H1 (cell line): ENCODE data around the gene CUL4A. TPM values are rescaled to one million over a fixed set of nuclear protein-coding genes. Genes with fewer than 3 reads are reported as not detected.

Experiments
- CTCF ChIA-PET: fragments of 300-600 bp; sonication (Branson Sonifier 250); formaldehyde crosslinking; loops from one replicate; lab custom pipeline; 2021; ENCODE audit not compliant: partially characterized antibody; lab: Charles Lee
- POLR2A ChIA-PET: fragments of 300-600 bp; sonication (Branson Sonifier 250); formaldehyde crosslinking; loops from one replicate; lab custom pipeline; 2021; ENCODE audit warnings: inconsistent platforms; ENCODE audit not compliant: partially characterized antibody; lab: Charles Lee
- DNase-seq, 2 experiments: peaks; one replicate each; pipeline versions ENCODE4 v3.0.0 to v3.0.0-alpha.2; 2010 to 2022; ENCODE audit warnings: low spot score in 2 of 2, low read depth in 1 of 2, mixed read lengths in 1 of 2
- FAIRE-seq: peaks from 2 replicates; lab custom pipeline; 2011; peaks lifted over from hg19 to GRCh38; lab: Jason Lieb, UNC
- H2AFZ ChIP-seq: 2 replicates; pipeline ENCODE4 v1.8.1; 2012; ENCODE audit warnings: low read length, inconsistent platforms
- H2AK5ac ChIP-seq: 2 replicates; pipeline ENCODE4 v1.6.1; 2013; ENCODE audit warnings: low read depth, low read length
- H2BK120ac ChIP-seq: replicated peaks from 2 replicates; pipeline ENCODE3; 2013; ENCODE audit warnings: low read depth, low read length, inconsistent platforms
- H2BK12ac ChIP-seq: 2 replicates; pipeline ENCODE4 v1.6.1; 2013; ENCODE audit warnings: low read depth, low read length
- H2BK15ac ChIP-seq: 2 replicates; pipeline ENCODE4 v1.6.1; 2013; ENCODE audit warnings: low read length
- H2BK20ac ChIP-seq: 2 replicates; pipeline ENCODE4 v1.6.1; 2013; ENCODE audit warnings: low read length
- H2BK5ac ChIP-seq: 2 replicates; pipeline ENCODE4 v1.6.1; 2013; ENCODE audit warnings: low read depth, low read length
- H3K14ac ChIP-seq: 2 replicates; pipeline ENCODE4 v1.6.1; 2013; ENCODE audit warnings: inconsistent platforms; ENCODE audit not compliant: insufficient read length
- H3K18ac ChIP-seq: 2 replicates; pipeline ENCODE4 v1.6.1; 2013; ENCODE audit warnings: low read length; ENCODE audit errors: extremely low read depth
- H3K23ac ChIP-seq: 2 replicates; pipeline ENCODE4 v1.6.1; 2013; ENCODE audit warnings: inconsistent platforms; ENCODE audit not compliant: insufficient read length
- H3K23me2 ChIP-seq: 2 replicates; pipeline ENCODE4 v1.6.1; 2013; ENCODE audit warnings: low read depth, low read length
- H3K27ac ChIP-seq: 2 replicates; pipeline ENCODE4 v1.6.1; 2011; ENCODE audit warnings: low read depth, low read length, inconsistent platforms
- H3K27me3 ChIP-seq, 4 experiments: replicated peaks in 1 of 4; 1 replicate in 1 of 4; 2 replicates in 3 of 4; pipeline versions ENCODE4 v1.6.1 to v1.8.1; 2011 to 2013; ENCODE audit warnings: low read length in 3 of 4, mild to moderate bottlenecking in 3 of 4, inconsistent platforms in 2 of 4, mixed read lengths in 2 of 4, moderate library complexity in 1 of 4; ENCODE audit not compliant: control insufficient read depth in 3 of 4, insufficient read depth in 3 of 4; ENCODE audit errors: extremely low read depth in 1 of 4
- H3K36me3 ChIP-seq, 4 experiments: 2 replicates each; pipeline versions ENCODE4 v1.6.1 to v1.8.1; 2011 to 2013; ENCODE audit warnings: mild to moderate bottlenecking in 4 of 4, low read length in 3 of 4, moderate library complexity in 2 of 4, control low read depth in 1 of 4, inconsistent platforms in 1 of 4; ENCODE audit not compliant: insufficient read depth in 4 of 4, control insufficient read depth in 2 of 4
- H3K4ac ChIP-seq: replicated peaks from 2 replicates; pipeline ENCODE3; 2013; ENCODE audit warnings: low read length, low read depth, mixed read lengths, inconsistent platforms; ENCODE audit not compliant: insufficient read length
- H3K4me1 ChIP-seq, 4 experiments: replicated peaks in 1 of 4; 1 replicate in 1 of 4; 2 replicates in 3 of 4; pipeline versions ENCODE4 v1.6.1 to v1.8.1; 2011 to 2013; ENCODE audit warnings: low read length in 3 of 4, inconsistent platforms in 2 of 4, mixed read lengths in 1 of 4; ENCODE audit not compliant: insufficient read depth in 4 of 4, control insufficient read depth in 3 of 4
- H3K4me2 ChIP-seq, 2 experiments: 2 replicates each; pipeline versions ENCODE4 v1.6.1 to v1.8.1; 2011 to 2013; ENCODE audit warnings: low read depth in 2 of 2, low read length in 2 of 2, control low read depth in 1 of 2, inconsistent platforms in 1 of 2, mild to moderate bottlenecking in 1 of 2; ENCODE audit not compliant: insufficient read depth in 1 of 2
- H3K4me3 ChIP-seq, 4 experiments: fragments of 200-600, 300-600 bp in 1 of 4; sonication (generic), shearing (Covaris generic), sonication (Bioruptor Twin) in 1 of 4; 2 replicates each; pipeline versions ENCODE4 v1.5.1 to v1.8.1; 2011 to 2016; ENCODE audit warnings: low read length in 4 of 4, low read depth in 3 of 4, control low read depth in 2 of 4, inconsistent platforms in 2 of 4, mild to moderate bottlenecking in 2 of 4, mixed read lengths in 1 of 4, moderate library complexity in 1 of 4; ENCODE audit not compliant: insufficient read depth in 2 of 4; ENCODE audit errors: extremely low read depth in 1 of 4
- H3K56ac ChIP-seq: replicated peaks from 2 replicates; pipeline ENCODE3; 2013; ENCODE audit warnings: low read depth, mild to moderate bottlenecking, mixed read lengths, low read length, inconsistent platforms; ENCODE audit not compliant: insufficient read length
- H3K79me1 ChIP-seq: 2 replicates; pipeline ENCODE4 v1.6.1; 2013; ENCODE audit warnings: low read depth, low read length, control low read depth
- H3K79me2 ChIP-seq, 2 experiments: 2 replicates each; pipeline versions ENCODE4 v1.6.1 to v1.8.1; 2012 to 2013; ENCODE audit warnings: low read length in 2 of 2, mild to moderate bottlenecking in 2 of 2, inconsistent platforms in 1 of 2; ENCODE audit not compliant: insufficient read depth in 2 of 2, control insufficient read depth in 1 of 2
- H3K9ac ChIP-seq, 4 experiments: replicated peaks in 1 of 4; 1 replicate in 1 of 4; 2 replicates in 3 of 4; pipeline versions ENCODE4 v1.6.1 to v1.8.1; 2011 to 2013; ENCODE audit warnings: low read depth in 3 of 4, low read length in 3 of 4, control low read depth in 2 of 4, mild to moderate bottlenecking in 2 of 4, moderate library complexity in 2 of 4, inconsistent platforms in 1 of 4; ENCODE audit errors: extremely low read depth in 1 of 4
- H3K9me3 ChIP-seq, 2 experiments: 2 replicates each; pipeline versions ENCODE4 v1.6.1 to v1.8.1; 2012 to 2013; ENCODE audit warnings: mild to moderate bottlenecking in 2 of 2, moderate library complexity in 2 of 2, control low read depth in 1 of 2, inconsistent platforms in 1 of 2, low read depth in 1 of 2, low read length in 1 of 2, mixed read lengths in 1 of 2; ENCODE audit not compliant: insufficient read depth in 2 of 2
- H4K20me1 ChIP-seq, 2 experiments: replicated peaks in 1 of 2; 2 replicates each; pipeline versions ENCODE3 to v1.8.1; 2011 to 2013; ENCODE audit warnings: inconsistent platforms in 2 of 2, low read length in 2 of 2, mild to moderate bottlenecking in 1 of 2; ENCODE audit not compliant: insufficient read depth in 2 of 2, control insufficient read depth in 1 of 2
- H4K5ac ChIP-seq: 2 replicates; pipeline ENCODE4 v1.6.1; 2013; ENCODE audit warnings: low read length, low read depth, mixed read lengths, inconsistent platforms; ENCODE audit not compliant: insufficient read length
- H4K8ac ChIP-seq: 2 replicates; pipeline ENCODE4 v1.8.0; 2013; ENCODE audit warnings: mild to moderate bottlenecking, moderate library complexity, low read length, inconsistent platforms; ENCODE audit not compliant: insufficient read depth; ENCODE audit errors: extremely low read depth
- H4K91ac ChIP-seq: replicated peaks from 2 replicates; pipeline ENCODE3; 2013; ENCODE audit warnings: low read length, mixed read lengths, inconsistent platforms; ENCODE audit not compliant: insufficient read length
- BACH1 ChIP-seq: IDR thresholded peaks from 2 replicates; pipeline ENCODE4 v1.6.1; 2012; ENCODE audit warnings: low read length, improper control_type of control experiment
- CBX5 ChIP-seq: fragments of 300-800, 300-1000 bp; sonication (generic); IDR thresholded peaks from 2 replicates; pipeline ENCODE4 v1.7.1; 2016; ENCODE audit warnings: antibody characterized with exemption, low read length, low read depth
- CHD2 ChIP-seq: IDR thresholded peaks from 2 replicates; pipeline ENCODE4 v1.6.1; 2012; ENCODE audit warnings: low read length, improper control_type of control experiment
- CTBP2 ChIP-seq: IDR thresholded peaks from 2 replicates; pipeline ENCODE4 v1.7.0; 2011; ENCODE audit warnings: borderline replicate concordance, mild to moderate bottlenecking, moderate library complexity, mixed read lengths, low read length; ENCODE audit not compliant: insufficient read depth, insufficient read length
- EP300 ChIP-seq, 2 experiments: IDR thresholded peaks; 1 replicate in 1 of 2; 2 replicates in 1 of 2; pipeline ENCODE4 v1.6.1; 2011 to 2012; ENCODE audit warnings: low read depth in 2 of 2, low read length in 2 of 2, mild to moderate bottlenecking in 2 of 2, borderline replicate concordance in 1 of 2, inconsistent platforms in 1 of 2, moderate library complexity in 1 of 2
- JUN ChIP-seq: IDR thresholded peaks from 2 replicates; pipeline ENCODE4 v1.6.1; 2011; ENCODE audit warnings: low read depth, mild to moderate bottlenecking, improper control_type of control experiment, low read length
- PHF8 ChIP-seq: fragments of 200-600 bp; sonication (generic); conservative IDR thresholded peaks from 2 replicates; pipeline ENCODE4 v1.7.1; 2012; ENCODE audit warnings: low read depth, mild to moderate bottlenecking, inconsistent platforms, low read length, moderate library complexity
- RXRA ChIP-seq: IDR thresholded peaks from 2 replicates; pipeline ENCODE4 v1.6.1; 2011; ENCODE audit warnings: low read depth, mild to moderate bottlenecking, low read length, moderate library complexity; ENCODE audit not compliant: insufficient read depth
- TAF1 ChIP-seq: IDR thresholded peaks from 2 replicates; pipeline ENCODE4 v1.6.1; 2011; ENCODE audit warnings: mild to moderate bottlenecking, low read depth, low read length
- TBP ChIP-seq: IDR thresholded peaks from 2 replicates; pipeline ENCODE4 v1.6.1; 2011; ENCODE audit warnings: low read depth, low read length, improper control_type of control experiment
- YY1 ChIP-seq: IDR thresholded peaks from 2 replicates; pipeline ENCODE4 v1.6.1; 2011; ENCODE audit warnings: low read depth, mild to moderate bottlenecking, low read length
- WGBS, 2 experiments: shearing (Covaris generic) in 1 of 2; methylation state at CpG; one replicate each; pipeline versions ENCODE4 v1.1.6 to v1.1.7; 2013 to 2015; ENCODE audit warnings: low lambda C conversion rate in 2 of 2, mixed read lengths in 2 of 2, inconsistent platforms in 1 of 2, low coverage in 1 of 2, missing lambda C conversion rate in 1 of 2; ENCODE audit not compliant: insufficient replicate concordance in 2 of 2, insufficient coverage in 1 of 2, insufficient read length in 1 of 2; ENCODE audit errors: extremely low coverage in 1 of 2, missing lambda C conversion rate in 1 of 2; 5-methylcytosine and 5-hydroxymethylcytosine counted together
- polyA plus RNA-seq, 7 experiments: library from polyadenylated mRNA; depleted of rRNA in 3 of 7; stranded (reverse) in 5 of 7; unstranded in 2 of 7; fragments of >200 nt in 5 of 7; fragments of 200-250 nt in 2 of 7; gene quantifications; 1 replicate in 5 of 7; 2 replicates in 1 of 7; 4 replicates in 1 of 7; pipeline versions ENCODE4 v1.2.1 to v1.2.3, GENCODE V29; 2011 to 2013; ENCODE audit warnings: missing spikeins in 2 of 7, mixed read lengths in 2 of 7
- total RNA-seq: library from RNA; stranded (reverse); fragmentation: NEBNext Ultra II Directional; extraction: Animal tissue kit (Norgen Biotek cat#: 25700); gene quantifications from 2 replicates; pipeline ENCODE4 v1.2.1, GENCODE V29; 2021

Gene CUL4A
- total and polyA plus RNA-seq, 2 of the 8 experiments (the other 6 are each of a cell fraction or from before 2014, with no cell fraction given), result 54.7 to 101 TPM

DNA sequence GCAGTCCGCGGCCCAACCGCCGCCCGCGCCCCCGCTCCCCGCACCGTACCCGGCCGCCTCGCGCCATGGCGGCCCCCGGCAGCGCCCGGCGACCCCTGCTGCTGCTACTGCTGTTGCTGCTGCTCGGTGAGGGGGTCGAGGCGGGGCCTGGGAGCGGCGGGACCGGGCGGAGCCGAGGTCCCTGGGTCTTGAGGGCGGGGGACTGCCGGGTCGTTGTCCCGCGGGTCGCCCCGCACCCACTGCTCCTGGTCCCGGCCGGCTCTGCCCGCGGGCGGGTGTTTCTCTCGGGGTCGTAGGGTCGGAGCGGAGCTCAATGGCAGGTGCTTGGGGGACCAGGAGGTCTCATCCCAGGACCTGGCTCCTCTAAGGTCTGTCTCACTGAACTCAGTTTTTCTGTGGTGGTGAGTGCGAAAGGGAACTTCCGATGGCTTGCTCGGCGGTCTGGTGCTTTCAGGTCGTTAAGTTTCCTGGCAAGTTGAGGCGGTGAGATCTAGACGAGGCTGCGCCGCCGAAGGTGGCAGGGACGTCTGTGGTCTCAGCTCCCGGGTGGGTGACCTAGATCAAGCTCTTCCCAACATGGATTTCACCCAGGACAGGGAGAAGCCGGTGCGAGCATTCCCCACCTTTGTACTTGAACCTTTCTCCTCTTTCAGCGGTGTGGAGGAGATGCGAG lies 88.1 kb downstream of the CUL4A start:
- no peak overlapping the region for H2BK12ac ChIP-seq
- no peak overlapping the region for H2BK120ac ChIP-seq
- DNase-seq, result no peak
- peaks cover 8% of the 10 kb centered on the region for H3K23me2 ChIP-seq
- no peaks in the 10 kb centered on the region; a peak in 1 of 8 replicates for H3K36me3 ChIP-seq
- no peak overlapping the region for H2BK20ac ChIP-seq
- peaks cover 13 to 48% of the 10 kb centered on the region in 2 experiments for H3K79me2 ChIP-seq
- no peaks in the 10 kb centered on the region for H3K9me3 ChIP-seq
- H3K56ac ChIP-seq, result peak overlapping the region; percentile 1
- H3K4me1 ChIP-seq, result peaks cover 0 to 1% (median 0%) of the 10 kb centered on the region in 4 experiments; a peak in 4 of 7 replicates
- ChIA-PET POLR2A (interaction anchor here (0.7 to 3.0 kb wide), 16 partner anchors 8 to 403 kb away, joined by 3 to 11 read pairs (median 4); partner anchors contain the start of genes CUL4A and PCID2), CTCF (interaction anchor here (0.9 to 3.0 kb wide), 8 partner anchors 20 to 154 kb away, joined by 3 to 8 read pairs (median 4); no protein-coding TSS in a partner anchor)
- peaks cover 2 to 4% of the 10 kb centered on the region in 2 experiments for H4K20me1 ChIP-seq
- peak overlapping the region; percentile 88 to 99 (median 92) for H3K4me3 ChIP-seq
- no peak overlapping the region for H2BK15ac ChIP-seq
- H2AFZ ChIP-seq, result no peak overlapping the region
- no peak overlapping the region for H3K4ac ChIP-seq
- peaks cover 2% of the 10 kb centered on the region; the same call in 1 of the 2 replicates for H3K79me1 ChIP-seq
- no peak overlapping the region for H4K5ac ChIP-seq
- H4K91ac ChIP-seq, result no peak overlapping the region
- H3K9ac ChIP-seq, result peak overlapping the region; percentile 78 to 99 (median 90)
- H3K27me3 ChIP-seq, result no peaks in the 10 kb centered on the region; a peak in 3 of 7 replicates
- peak overlapping the region; percentile 37; the same call in 1 of the 2 replicates for H3K27ac ChIP-seq
- 0 out of 2 replicates have a peak overlapping the region, but pooled peaks have one; percentile 45 for H2AK5ac ChIP-seq
- FAIRE-seq, result no peak
- H3K23ac ChIP-seq, result no peak overlapping the region
- no peak overlapping the region for H3K18ac ChIP-seq
- H4K8ac ChIP-seq, result peak overlapping the region; percentile 93; the same call in 1 of the 2 replicates
- 6% methylated on average over 46 of the region's 58 CpGs; no CpG with 5 or more reads in 1 of the 2 experiments for whole genome bisulfite sequencing, 2 experiments
- no peak overlapping the region for H3K14ac ChIP-seq
- H3K4me2 ChIP-seq, result peak overlapping the region; percentile 85 to 99
- no peak overlapping the region for H2BK5ac ChIP-seq
- TF ChIP-seq TAF1 (0 out of 2 replicates have a peak, but pooled peaks have one; percentile 13), JUN (no peak), TBP (no peak), CHD2 (no peak), BACH1 (no peak), RXRA (no peak), YY1 (no peak), CTBP2 (no peak), PHF8 (peak; percentile 12; the same call in 1 of the 2 replicates), EP300 (IDR thresholded peaks at IDR 0.05; ENCODE audit: borderline replicate concordance in 1 of 2, low read depth in 2 of 2, low read length in 2 of 2) (no peak), CBX5 (no peak)
